UCSD-AML1 (cell line): ENCODE results near the gene SMAP2.

ENCODE experiments used
- DNase-seq: peaks from one replicate; lab custom pipeline; 2025; ENCODE audit not compliant: unreplicated experiment; lab: John Stamatoyannopoulos, UW

The SMAP2 gene

GRCh38 chr1:40389871-40390560, 16.5 kb downstream of the SMAP2 start:
- DNase-seq, result no peak

- DNase-seq, result no peak
Measured at GRCh38 chr1:40390857-40391256, 17.3 kb downstream of the SMAP2 start.

DNA sequence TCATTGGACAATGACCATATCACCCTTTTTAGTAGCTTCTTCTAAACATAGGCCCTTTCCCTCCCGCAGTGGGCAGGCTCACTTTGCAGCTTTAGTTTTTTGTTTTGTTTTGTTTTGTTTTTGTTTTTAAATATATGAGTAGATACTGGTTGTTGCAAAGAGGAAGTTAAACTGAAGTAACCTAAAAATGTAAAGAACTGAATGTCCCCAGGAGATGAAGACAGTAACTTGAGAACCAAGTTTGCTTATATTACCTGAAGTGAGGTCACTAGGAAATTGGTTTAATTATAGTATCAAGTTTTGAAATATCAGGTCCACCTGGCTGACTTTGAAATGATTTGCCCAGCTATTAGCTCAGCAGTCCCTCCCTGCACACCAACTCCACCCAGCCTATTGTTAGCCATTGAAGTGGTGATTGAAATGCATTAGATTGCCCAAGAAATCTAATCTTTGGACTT, 18.2 kb downstream of the SMAP2 start:
- DNase-seq, result no peak

DNA sequence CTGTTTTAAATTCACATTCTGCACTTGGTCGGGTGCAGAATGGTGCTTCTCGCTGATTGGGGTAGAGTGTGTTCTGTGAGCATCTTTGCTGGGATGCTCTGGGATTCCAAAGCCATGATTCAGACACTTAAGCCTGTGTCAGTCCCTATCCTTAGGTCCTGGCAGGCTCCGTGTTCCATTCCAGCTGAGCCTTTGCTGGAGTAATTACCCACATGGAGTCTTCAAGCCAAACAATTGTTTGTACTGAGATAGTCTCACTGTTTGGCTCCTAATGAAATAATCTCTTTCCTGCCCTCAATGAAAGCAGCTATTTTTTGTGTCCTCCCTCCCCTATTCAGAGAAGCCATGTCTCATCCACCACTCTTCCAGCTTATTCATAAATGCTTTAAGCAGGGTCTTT, 18.7 kb downstream of the SMAP2 start:
- DNase-seq, result no peak

GRCh38 chr1:40393173-40393572, 19.6 kb downstream of the SMAP2 start:
- no peak for DNase-seq

- no peak for DNase-seq
Measured at GRCh38 chr1:40394491-40395172, 21.1 kb downstream of the SMAP2 start.

GRCh38 chr1:40395190-40396175, 22.0 kb downstream of the SMAP2 start:
- no peak for DNase-seq

DNA sequence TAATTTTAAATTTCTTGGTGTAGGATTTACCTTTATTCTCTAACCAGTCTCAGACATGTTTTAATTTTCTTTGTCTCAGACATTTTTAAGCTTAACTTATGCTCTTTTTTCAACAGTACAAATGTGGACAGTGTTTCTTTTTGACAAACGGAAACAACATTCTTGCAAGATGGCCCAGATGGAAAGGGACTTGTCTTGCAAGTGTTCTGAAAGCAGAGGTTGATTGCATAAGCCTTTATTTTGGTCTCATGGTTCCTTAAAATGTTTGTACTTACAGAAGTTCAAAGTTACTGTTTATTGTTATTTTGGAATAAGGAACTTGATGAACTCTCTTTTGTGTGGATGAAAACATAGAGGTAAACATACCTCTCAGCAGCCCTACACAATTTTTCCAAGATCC, 22.9 kb downstream of the SMAP2 start:
- no peak for DNase-seq

DNA sequence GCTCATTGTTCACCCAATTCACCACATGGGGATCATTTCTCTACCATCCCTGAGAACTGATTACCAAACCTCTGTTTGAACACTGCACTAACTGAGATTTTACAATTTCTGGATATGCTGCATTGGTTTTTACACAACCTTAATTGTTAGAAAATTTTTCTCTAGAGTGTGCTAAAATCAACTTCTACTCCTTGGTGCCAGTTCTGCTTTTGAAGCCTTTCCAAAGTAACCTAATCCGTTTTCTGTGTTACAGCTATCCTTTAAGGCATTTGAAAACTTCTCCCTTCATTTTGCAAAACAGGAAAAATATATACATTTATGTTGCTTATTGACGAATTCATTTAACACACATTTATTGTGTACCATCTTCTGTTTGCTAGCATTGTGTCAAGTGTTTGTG, 23.7 kb downstream of the SMAP2 start:
- no peak for DNase-seq

DNA sequence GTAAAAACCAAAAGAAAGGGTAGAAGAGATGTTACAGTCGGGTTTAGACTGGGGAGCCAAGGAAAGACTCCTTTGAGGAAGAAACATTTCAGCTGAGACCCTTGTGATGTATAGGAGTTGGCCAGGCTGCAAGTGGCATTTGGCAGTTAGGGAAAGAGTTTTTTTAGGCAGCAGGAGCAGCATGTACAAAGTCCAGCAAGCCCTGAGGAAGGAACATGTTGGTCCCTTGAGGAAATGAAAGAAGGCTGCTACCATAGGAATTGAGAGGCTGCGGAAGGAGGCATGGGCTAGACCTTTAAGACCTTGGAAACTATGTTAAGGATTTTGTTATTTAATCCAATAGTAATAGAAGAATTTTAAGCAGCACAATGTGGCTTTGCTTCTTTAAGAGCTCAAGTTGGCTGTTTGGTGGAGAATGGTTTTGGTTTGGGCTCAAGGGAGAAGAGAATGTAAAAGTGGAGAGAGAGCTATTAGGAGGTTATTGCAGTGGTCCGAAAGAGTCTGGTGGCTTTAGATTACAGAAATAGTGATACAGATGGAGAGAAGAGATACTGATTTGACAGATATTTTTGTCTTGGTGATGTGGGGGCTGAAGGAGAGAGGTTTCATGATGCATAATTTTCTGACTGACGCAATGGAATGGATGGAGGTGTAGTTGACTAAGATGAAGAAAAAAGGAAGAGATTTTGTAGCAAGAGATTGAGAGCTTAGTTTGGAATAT, 26.6 kb downstream of the SMAP2 start:
- DNase-seq, result no peak

DNA sequence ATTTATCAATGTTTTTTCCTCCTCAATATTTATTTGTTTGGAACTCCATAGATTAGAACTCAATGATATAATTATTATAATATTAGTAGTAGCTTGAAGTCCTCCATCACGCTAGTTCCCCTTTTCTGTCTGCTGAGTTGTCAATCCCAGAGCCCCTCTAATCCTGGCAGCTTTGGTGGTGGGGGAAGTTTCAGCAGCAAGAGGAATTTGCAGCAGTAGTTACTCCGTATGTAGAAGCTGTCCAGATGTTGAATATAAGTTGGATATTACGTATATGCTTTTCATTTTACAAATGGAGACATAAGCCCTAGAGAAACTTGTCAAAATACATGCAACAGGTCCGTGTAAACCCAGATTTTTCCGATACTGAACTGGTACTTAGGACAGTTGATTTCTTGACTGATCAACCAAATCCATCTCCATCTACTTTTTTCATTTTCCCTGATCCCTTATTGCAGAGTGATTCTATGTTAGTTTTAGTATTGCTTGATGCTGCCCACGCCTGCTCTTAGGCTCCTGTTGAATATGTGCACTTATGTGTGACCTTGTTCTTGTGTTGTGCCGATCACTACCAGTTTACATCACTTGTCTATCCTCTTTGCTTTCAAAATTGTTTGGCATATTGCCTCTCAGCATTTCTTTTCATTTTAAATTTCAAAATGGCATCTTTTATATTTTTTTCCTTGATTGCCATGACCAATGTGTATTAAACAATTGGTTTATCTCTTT, 28.1 kb downstream of the SMAP2 start:
- no peak for DNase-seq

DNA sequence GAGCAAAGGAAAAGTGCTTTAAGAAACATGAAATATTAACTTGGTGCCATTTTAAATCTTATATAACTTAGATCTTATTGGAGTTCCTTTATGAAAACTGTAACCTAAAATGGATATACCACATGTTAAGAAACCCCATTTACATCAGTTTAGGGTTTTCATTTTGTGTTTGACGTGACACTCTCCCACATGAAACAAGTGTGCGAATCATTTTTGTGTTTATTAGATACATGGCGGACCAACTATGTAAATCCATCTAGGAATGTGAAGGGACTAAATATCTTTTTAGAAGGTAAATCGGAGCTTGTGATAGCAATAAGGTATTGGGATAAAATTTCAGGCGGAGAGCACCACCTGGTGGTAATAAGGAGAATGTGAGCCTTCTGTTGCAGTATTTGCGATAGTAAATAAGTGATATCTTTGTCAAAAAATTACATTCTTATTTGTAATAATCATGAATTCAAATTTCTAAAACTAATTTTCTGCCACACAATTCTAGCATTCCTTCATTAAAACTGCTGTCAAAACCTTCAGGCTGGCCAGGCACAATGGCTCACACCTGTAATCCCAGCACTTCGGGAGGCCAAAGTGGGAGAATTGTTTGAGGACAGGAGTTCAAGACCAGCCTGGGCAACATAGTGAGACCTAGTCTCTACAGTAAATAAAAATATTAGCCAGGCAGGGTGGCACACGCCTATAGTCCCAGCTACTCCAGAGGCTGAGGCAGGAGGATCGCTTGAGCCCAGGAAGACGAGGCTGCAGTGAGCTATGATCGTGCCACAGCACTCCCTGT, 31.3 kb downstream of the SMAP2 start:
- no peak for DNase-seq

- no peak for DNase-seq
Measured at GRCh38 chr1:40405812-40406211, 32.3 kb downstream of the SMAP2 start.

GRCh38 chr1:40407453-40407852, 33.9 kb downstream of the SMAP2 start:
- DNase-seq, result no peak

GRCh38 chr1:40409467-40409866, 35.9 kb downstream of the SMAP2 start:
- DNase-seq, result no peak

DNA sequence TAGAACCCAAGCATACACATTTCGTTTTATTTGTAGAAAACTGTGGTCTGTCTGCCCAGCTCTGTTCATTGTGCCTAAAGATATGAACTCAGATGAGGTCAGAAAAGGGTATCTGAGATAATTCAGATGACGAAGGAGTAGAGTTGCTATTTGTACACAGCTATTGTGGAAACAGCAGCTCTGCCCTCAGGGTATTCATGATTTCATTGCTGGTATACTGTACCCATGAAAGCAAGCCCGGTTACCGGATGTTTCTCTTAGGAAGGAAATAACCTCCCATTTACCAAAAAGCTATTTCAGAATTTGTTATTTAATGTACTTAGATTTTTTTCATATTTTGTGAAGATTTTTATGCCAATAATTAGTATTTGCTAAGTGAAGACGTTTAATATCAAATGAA, 37.8 kb downstream of the SMAP2 start:
- DNase-seq, result no peak

GRCh38 chr1:40411843-40412242, 38.3 kb downstream of the SMAP2 start:
- no peak for DNase-seq

- no peak for DNase-seq
Measured at GRCh38 chr1:40413527-40414252, 40.2 kb downstream of the SMAP2 start.

GRCh38 chr1:40414331-40414730, 40.8 kb downstream of the SMAP2 start:
- no peak for DNase-seq
